Measurements from ENCODE around the gene CPNE4.

The CPNE4 gene

DNA sequence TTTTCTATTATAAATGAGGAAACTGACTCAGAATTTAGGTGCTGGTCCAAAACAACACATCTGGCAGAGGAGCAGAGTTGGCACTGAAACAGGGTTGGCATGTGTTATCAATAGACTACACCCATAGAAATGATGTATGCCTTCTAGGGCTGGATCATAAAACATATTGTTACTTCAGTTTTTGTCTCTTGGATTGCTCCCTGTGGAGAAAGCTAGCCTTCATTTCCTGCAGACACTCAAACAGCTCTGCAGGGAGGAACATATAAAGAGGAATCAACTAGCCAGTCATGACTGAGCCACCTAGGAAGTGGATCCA, 531.5 kb downstream of the CPNE4 start:
- DNase-seq = no peak

DNA sequence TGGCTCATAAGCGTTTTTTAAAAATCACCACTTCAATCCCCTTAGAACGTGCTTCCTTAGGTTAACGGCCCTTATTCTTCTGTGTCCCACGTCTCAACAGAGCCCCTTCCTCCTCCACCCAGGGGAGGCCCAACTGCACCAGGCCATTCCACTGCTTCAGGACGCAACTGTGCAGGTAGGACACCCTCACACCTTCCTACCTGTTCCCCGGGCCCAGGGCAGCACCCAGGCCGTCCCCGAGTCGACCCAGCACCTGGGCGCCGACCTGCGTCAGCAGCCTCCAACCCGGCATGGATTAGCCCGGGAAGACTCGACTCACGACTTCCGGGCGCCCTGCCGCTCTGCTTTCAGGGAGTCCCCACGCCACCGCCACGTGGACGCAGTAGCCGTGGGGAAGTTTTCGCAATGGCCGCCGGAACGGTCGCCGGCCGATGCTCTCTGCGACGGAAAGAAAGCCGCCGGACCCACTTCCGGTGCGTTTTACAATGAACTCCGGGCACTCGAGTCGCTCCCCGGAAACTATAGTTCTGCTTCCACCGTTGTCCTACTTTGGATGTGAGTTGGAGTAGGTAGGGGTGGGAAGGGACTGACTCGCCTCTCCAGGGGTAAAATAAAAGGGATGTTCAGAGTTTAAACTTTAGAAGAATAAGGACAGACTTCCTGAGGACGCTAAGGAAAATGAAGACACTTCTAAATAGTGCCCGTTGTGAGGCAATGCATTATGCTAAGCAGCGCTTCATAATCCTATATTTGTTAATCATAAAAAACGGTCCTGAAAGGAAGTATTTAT, 532.1 kb downstream of the CPNE4 start, which contains the start of gene MRPL3:
TSS of gene MRPL3 (minus strand) at position 442 of the 790 bp plus-strand sequence. CDS start at position 292, 150 bp downstream.
- DNase-seq = peak; percentile 84

DNA sequence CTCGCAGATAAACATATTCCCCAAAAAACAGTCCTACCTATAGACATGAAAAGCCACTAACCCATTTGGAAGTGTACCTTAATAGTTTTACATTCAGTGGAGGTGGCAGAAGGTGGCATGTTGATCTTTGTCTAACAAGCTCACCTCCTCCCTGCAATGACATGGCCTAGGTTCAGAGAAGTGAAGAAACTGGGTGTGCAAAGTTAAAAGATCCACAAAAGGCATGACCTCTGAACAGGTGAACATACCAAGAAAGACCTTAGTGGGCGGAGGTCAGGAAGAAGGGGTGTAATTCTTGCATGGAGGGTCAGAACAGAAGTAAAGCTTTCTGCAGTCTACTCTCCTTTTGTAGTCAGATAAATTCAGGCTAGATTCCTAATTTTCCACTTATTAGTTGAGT, 532.9 kb downstream of the CPNE4 start:
- DNase-seq = no peak

DNA sequence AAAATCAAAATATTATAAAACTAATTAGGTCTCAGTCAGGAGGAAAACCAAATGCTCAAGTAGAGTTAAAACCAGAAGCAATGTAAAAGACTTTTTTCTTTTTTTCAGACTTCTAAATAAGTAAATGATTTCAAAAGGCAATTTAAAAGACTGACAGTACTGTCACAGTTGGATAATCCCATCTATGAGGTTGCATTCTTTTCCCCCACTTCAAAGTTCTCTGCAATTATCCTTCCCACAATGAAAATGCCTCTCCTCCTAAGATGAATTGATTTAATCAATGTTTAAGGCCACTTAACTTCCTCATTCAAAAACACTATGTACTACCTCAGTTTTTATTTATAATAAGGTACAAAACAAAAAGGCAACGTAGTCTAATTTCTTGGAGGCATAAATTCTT, 540.1 kb downstream of the CPNE4 start:
- DNase-seq = no peak

DNA sequence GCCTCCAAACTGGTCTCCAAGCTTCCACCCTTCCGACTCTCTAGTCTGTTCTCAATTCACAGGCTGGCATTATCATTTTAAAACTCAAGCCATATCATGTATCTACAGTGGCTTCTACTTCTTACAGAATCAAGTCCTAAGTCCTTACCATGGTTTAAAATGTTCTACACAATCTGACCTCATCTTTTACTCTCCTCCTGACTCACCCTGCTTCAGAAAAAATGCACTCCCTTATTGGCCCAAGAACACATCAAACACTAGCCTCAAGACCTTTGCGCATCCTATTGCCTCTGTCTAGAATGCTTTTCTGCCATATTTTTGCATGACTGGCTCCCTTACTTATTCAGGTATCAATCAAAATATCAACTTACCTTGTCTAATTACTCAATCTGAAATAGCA, 543.0 kb downstream of the CPNE4 start:
- no peak for DNase-seq

DNA sequence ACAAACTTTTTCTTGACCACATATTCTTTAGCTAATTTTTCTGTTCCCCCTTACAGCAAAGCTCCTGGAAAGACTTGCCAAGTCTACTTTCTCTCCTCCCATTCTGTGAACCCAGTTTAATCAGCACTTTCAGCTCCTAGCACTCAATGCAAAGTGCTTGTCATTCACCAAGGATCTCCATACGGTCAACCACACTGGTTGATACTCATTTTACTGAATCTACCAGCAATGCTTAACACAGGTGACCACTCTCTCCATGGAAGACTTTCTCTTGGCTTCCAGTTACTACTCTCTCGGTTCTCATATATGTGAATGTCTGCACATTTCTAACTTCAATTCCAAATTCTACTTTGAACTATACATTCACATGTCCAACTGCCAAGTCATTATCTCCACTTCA, 543.7 kb downstream of the CPNE4 start:
- no peak for DNase-seq

DNA sequence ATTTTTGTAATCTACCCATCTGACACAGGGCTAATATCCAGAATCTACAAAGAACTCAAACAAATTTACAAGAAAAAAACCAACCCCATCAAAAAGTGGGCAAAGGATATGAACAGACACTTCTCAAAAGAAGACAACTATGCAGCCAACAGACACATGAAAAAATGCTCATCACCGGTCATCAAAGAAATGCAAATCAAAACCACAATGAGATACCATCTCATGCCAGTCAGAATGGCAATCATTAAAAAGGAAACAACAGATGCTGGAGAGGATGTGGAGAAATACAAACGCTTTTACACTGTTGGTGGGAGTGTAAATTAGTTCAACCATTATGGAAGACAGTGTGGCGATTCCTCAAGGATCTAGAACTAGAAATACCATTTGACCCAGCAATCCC, 548.3 kb downstream of the CPNE4 start:
- DNase-seq = peak; percentile 0

DNA sequence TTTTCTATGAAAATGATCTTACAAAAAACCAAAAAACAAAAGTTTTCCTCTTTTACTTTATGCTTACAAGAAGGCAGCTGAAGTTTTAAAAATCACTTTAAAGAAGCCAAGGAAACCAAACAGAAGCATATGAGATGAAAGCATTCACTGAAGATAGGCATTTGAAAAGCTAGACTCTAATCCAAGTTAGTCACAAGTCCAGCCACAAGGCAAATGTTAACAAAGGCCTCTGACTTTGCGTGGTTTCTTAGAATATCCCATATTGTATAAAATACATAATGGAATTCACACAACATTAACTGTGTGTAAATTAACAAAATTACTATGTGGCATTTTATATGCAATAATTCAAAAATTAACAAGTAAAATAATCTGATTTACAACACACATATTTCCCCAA, 549.7 kb downstream of the CPNE4 start:
- DNase-seq = no peak

DNA sequence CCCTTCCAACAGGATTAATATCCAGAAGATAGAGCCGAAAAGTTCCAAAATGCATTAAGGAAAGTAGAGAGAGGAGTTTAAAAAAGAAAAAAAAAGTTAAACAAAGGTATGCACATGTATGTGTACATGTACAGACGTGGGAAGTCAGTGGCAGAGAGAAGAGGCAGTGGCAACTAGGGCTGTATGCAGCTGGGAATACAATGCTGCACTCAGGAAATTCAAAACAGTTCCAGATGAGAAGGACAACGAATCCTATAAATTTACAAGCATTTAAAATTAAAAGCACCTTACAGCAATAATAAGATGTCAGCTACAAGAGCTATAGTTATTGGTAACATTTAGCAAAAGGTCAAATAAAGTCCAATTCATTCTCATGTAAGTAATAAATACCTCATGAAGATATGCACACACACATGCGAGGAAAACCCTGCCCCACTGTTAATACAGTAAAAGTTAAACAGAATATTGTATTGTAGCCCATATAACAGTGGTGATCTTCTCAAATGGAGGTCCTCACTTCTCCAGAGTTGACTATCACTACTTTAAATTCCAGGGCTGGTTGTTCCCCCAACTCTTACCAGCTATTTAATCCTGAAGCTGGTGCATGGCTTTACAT, 550.2 kb downstream of the CPNE4 start:
- DNase-seq = peak; percentile 53
